Measurements from ENCODE around the gene FEM1B.

Gene FEM1B

DNA sequence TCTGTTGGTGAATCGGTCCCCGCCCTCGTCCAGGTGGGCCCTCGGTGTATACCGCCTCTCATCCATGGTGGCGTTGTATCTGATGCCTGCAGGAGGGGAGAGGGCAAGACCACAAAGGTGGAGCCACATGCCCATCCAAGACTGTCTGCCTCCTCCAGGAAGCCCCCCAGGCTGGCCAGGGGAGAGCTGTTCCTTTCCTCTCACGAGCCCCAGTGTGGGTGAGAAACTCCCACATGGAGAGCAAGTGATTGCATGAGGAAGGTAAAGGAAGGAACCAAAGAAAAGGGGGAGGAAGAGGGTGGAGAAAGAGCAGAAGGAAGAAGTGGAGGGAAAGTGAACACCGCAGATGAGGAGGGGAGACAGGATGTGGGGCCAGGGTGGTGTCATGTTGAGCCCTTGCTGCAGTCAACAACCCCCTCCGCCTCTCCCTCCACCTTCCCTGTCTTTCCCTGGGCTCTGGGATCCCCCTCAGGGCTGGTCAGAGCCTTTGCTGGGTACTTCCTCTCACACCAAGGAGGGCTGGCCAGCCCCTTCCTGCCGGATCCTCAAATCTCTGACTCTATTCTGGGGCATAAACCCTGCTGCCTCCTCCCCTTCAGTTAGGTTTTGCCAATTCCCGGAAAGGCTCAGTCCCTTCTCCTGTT, 49.3 kb downstream of the FEM1B start:
- DNase-seq (ENCODE audit: low read depth): peak; percentile 41

GRCh38 chr15:68328443-68328842, 50.9 kb downstream of the FEM1B start:
- DNase-seq (ENCODE audit: low read depth): no peak

DNA sequence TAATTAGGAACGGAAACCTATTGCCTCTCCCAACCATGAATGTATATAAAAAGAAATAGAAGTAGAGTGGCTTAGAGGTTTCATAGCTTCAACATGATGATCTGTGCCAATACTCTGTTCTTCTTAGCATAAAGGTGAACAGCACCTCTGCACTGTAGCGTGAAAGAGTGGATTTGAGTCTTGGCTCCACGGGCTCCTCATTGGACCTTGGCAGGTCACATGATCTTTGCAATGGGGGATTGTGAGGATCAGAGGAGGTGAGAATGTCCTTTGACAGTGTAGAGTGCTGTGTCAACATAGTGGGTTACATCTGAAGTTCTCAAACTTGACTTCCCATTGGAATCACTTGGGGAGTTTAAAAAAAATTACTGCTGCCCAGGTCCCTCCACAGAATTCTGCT, 51.4 kb downstream of the FEM1B start:
- DNase-seq (ENCODE audit: low read depth): no peak

- no peak for DNase-seq (ENCODE audit: low read depth)
These were observed 52.9 kb downstream of the FEM1B start for GRCh38 chr15:68330416-68330815.

GRCh38 chr15:68330901-68331300, 53.4 kb downstream of the FEM1B start:
- no peak for DNase-seq (ENCODE audit: low read depth)

DNA sequence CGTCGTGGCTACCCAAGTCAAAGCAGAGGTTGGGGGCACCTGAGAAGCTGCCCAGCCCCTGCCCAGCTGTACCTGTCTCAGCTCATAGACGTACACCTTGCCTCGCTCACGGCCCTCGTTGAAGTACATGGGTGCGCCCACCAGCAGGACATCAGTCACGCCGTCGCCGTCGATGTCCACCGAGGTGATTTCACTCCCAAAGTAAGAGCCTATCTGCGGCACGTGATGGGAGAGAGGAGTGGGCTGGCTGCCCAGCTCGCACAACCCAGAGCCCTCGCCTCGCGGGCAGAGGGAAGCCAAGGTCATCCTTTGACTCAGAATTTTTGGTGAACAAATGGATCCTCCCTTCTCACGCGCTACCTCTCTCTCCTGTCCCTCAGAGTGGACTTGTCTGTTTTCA, 54.7 kb downstream of the FEM1B start:
- DNase-seq (ENCODE audit: low read depth): no peak

GRCh38 chr15:68333775-68334470, 56.4 kb downstream of the FEM1B start:
- no peak for DNase-seq (ENCODE audit: low read depth)

DNA sequence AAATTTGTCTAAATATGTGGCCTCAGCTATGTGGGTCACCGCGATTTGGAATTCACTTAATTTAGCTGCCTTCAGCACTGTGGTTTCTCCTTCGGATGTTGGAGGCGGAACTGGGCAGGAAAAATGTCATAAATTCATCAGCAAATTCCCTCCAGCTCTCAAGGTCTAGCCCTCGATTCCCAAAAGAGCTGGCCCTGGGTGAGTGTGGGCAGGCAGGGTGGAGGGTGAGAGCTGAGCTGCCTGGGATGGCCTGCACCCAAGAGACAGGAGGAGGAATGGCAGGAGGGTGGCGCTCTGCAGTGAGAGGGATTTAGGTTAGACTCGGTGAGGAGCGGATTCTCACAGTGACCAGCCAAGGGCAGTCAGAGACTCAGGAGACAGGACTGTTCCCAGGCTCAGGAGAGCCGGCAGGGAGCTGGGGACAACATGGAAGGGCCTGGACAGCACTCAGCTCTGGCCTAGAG, 57.1 kb downstream of the FEM1B start:
- no peak for DNase-seq (ENCODE audit: low read depth)

DNA sequence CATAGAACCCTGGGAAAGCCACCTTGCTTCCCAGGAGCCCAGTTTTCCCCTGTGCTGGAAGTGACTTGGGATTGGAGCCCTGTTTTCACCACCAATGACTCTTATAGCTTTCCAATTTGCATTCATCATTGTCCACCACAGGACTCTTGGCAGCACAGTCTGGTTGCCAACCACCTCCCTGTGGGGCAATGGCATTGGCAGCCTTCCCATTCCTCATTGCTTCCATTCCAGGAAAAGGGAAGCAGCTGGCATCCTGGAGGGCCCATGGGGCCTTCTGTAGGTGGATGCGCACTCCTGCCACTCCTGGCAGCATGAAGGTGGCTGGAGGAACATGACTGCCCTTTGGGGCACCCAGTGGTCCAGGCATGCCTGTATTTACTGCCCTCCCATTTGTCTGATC, 57.7 kb downstream of the FEM1B start:
- no peak for DNase-seq (ENCODE audit: low read depth)

GRCh38 chr15:68335655-68336054, 58.1 kb downstream of the FEM1B start:
- no peak for DNase-seq (ENCODE audit: low read depth)

DNA sequence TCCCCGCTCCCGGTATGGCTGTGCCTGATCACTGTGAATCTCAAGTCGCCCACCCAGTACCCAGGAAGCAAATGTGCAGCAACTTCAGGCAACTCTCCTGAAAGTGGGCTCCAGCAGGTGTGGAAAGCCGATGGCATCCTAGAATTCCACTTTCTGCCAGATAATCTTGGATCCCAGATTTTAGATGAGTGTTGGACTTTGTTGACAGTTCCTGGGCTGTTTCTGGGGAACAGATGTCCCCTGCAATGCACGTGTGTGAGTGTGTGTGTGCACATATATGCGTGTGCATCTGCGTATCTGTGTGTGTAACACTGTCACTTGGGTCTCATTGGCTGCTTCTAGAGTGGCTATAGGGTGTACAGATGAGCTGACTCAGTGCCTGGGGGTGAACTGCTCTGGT, 59.0 kb downstream of the FEM1B start:
- no peak for DNase-seq (ENCODE audit: low read depth)

DNA sequence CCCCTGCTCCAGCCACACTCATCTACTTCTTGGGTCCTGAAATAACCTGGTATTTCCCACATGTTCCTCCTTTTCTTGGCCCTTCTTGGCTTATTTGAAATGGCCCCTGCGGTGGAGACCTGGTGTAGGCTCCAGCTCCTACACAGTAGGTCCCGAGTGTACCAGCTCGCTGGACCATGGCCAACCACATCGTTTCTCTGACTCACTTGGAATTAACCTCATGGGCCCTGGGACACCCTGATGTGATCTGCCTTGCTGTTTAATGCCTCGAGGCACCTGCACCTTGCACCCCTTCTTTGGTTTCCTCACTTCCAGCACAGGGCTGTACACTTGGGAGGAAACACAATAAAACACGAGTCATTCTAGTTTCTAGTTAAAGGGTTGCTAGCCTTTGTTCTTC, 60.3 kb downstream of the FEM1B start:
- no peak for DNase-seq (ENCODE audit: low read depth)

GRCh38 chr15:68339481-68339880, 61.9 kb downstream of the FEM1B start:
- DNase-seq (ENCODE audit: low read depth): no peak

DNA sequence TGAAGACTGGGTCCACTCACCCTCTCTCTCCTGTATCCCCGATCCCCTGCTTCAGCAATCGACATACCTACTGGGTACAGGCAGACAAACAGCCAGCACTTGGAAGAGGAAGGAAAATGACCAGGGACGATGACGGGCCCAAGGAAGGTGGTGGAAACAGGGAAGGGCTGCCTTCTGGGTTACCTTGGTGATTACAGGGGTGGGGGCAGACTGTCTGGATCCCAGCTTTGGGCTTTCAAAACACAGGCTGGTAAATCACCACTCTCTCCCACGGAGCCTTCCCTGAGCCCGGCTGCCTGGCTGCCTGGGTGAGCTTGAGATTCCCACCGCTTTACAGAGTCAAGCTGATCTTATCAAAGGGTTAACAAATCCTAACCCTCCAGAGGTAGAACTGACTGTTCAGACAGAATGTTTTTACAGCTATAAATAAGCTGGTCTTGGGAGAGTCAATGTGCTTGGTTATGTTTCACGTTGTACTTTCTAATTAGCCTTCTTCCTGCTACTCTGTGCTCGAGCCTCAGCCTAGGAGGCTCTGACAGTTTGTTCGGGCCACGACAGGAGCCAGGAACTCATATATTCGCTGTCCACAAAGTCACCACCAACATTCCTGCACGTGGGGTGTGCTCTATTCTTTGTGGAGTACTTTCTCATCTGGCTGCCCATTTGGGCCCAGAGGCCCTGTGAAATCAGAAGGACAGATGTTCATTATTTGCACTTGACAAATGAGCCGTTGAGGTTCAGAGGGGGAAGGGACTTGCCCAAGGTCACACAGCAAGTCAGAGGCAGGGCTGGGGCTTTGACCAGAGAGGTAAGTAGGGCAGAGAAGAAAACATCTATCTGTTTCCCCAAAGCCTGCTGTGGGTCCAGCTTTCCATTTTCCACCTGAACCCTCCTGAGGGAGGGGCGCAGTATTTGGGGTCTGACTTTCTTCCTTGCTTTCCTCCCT, 63.5 kb downstream of the FEM1B start:
- DNase-seq (ENCODE audit: low read depth): no peak

- DNase-seq (ENCODE audit: low read depth): no peak
These were observed 64.5 kb downstream of the FEM1B start for GRCh38 chr15:68341760-68342725.

DNA sequence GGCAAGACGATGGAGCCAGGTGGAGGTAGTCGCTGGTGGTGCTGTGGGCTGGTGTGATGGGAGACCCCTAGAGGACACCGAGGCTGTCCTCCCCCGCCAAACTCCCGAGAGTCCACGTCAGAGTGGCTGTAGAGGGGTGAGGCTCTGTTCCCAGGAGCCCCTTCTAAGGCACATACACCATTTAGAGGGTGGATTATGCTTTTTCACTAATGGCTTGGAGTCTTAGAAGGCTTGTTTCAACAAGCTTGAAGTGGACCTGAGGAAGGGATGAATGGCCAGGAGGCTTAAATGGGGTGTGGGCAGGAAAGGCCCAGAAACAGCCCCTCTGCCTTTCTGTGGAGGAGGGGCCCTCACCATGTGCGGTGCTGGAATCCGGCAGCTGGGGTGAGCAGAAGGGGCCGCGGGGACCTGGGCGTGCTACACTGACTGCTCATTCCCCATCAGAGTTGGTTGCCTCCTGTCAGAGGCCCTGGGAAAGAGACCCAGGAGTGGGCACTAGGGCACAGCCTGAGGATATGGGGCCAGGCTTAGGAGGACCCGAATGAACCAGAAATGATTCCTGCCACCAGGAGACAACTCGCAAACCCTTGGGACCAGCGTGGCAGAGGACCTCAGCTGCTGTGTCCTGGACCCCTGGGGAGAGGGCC, 66.2 kb downstream of the FEM1B start:
- DNase-seq (ENCODE audit: low read depth): no peak

DNA sequence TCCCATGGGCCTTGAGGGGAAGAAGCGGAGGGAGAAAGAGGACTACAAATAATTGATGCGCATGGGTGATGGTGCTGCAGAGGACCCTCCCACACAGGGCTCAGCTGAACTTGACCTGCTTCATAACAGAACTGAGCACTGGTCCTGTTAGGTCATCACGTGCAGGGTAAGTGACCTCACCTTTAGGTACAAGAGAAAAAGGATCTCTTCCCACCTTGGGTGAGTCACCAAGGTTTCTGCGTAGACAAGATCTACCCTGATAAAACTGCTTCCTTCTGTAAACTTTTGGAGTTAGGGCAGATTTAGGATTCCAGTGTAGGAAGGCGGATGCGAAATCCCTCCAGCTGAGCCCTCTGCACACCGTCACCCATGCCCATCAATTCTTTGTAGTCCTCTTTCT, 67.1 kb downstream of the FEM1B start:
- no peak for DNase-seq (ENCODE audit: low read depth)

Data from CMK (cell line).